Activated CD4-positive, alpha-beta memory T cell treated with anti-CD3 and anti-CD28 coated beads, Interleukin-2, amount 10 ng/mL, durations not matched to agents 7 days and 5 days (primary cell): ENCODE data around the gene ADAM10. TPM values are rescaled to one million over a fixed set of nuclear protein-coding genes. Genes with fewer than 3 reads are reported as not detected.

ENCODE experiments used
- CTCF ChIA-PET: fragments of 350-600 bp; sonication (Branson Sonifier 250); formaldehyde crosslinking; loops from one replicate; lab custom pipeline; 2021; ENCODE audit warnings: antibody characterized with exemption, inconsistent platforms; lab: Charles Lee
- POLR2A ChIA-PET: fragments of 350-600 bp; sonication (Branson Sonifier 250); formaldehyde crosslinking; loops from one replicate; lab custom pipeline; 2021; ENCODE audit warnings: antibody characterized with exemption; lab: Charles Lee
- DNase-seq: peaks from one replicate; pipeline ENCODE4 v3.0.0-alpha.2; 2020
- H3K27ac Mint-ChIP-seq: one replicate; pipeline ENCODE4 v1.8.0; 2021; ENCODE audit warnings: mild to moderate bottlenecking, mixed read lengths
- H3K27me3 Mint-ChIP-seq: one replicate; pipeline ENCODE4 v1.8.0; 2021; ENCODE audit warnings: mixed read lengths
- H3K36me3 Mint-ChIP-seq: one replicate; pipeline ENCODE4 v1.8.0; 2021; ENCODE audit warnings: low read depth, mixed read lengths
- H3K4me1 Mint-ChIP-seq: one replicate; pipeline ENCODE4 v1.8.0; 2021; ENCODE audit warnings: mixed read lengths
- H3K4me3 Mint-ChIP-seq: one replicate; pipeline ENCODE4 v1.8.0; 2021; ENCODE audit warnings: mild to moderate bottlenecking, mixed read lengths
- H3K9me3 Mint-ChIP-seq: one replicate; pipeline ENCODE4 v1.8.0; 2021; ENCODE audit warnings: mixed read lengths
- total RNA-seq, 2 experiments: library from RNA; stranded (reverse); gene quantifications; one replicate each; pipeline ENCODE4 v1.2.3, GENCODE V29; 2021

Gene ADAM10
- total RNA-seq, 2 experiments from 2014 or later, result 147 to 150 TPM

GRCh38 chr15:58573270-58573669, 176.2 kb downstream of the ADAM10 start:
- Mint-ChIP-seq H3K4me1 (peaks cover 4% of the 10 kb centered on the region), H3K9me3 (no peaks in the 10 kb centered on the region), H3K4me3 (no peak overlapping the region), H3K36me3 (no peaks in the 10 kb centered on the region), H3K27ac (no peak overlapping the region), H3K27me3 (no peaks in the 10 kb centered on the region)
- ChIA-PET POLR2A (no interaction called here), CTCF (interaction anchor here (1.0 kb wide), 1 partner anchor 28 kb away, joined by 3 read pairs; no protein-coding TSS in a partner anchor)
- DNase-seq, result no peak

GRCh38 chr15:58572521-58572920, 177.0 kb downstream of the ADAM10 start:
- no peak overlapping the region for H3K27ac Mint-ChIP-seq
- H3K9me3 Mint-ChIP-seq, result no peaks in the 10 kb centered on the region
- H3K27me3 Mint-ChIP-seq, result no peaks in the 10 kb centered on the region
- H3K36me3 Mint-ChIP-seq, result no peaks in the 10 kb centered on the region
- peaks cover 8% of the 10 kb centered on the region for H3K4me1 Mint-ChIP-seq
- H3K4me3 Mint-ChIP-seq, result no peak overlapping the region
- ChIA-PET POLR2A (no interaction called here), CTCF (interaction anchor here (0.6 kb wide), 1 partner anchor 1076 kb away, joined by 3 read pairs; no protein-coding TSS in a partner anchor)
- no peak for DNase-seq

GRCh38 chr15:58571491-58571890, 178.0 kb downstream of the ADAM10 start:
- no peaks in the 10 kb centered on the region for H3K9me3 Mint-ChIP-seq
- no peaks in the 10 kb centered on the region for H3K36me3 Mint-ChIP-seq
- no peak overlapping the region for H3K4me3 Mint-ChIP-seq
- ChIA-PET POLR2A (no interaction called here), CTCF (no interaction called here)
- DNase-seq, result no peak
- no peaks in the 10 kb centered on the region for H3K27me3 Mint-ChIP-seq
- H3K27ac Mint-ChIP-seq, result no peak overlapping the region
- H3K4me1 Mint-ChIP-seq, result peaks cover 8% of the 10 kb centered on the region

- no peak overlapping the region for H3K4me3 Mint-ChIP-seq
Observed at GRCh38 chr15:58569455-58569854, 180.1 kb downstream of the ADAM10 start.

GRCh38 chr15:58568157-58568571, 181.3 kb downstream of the ADAM10 start:
- H3K9me3 Mint-ChIP-seq, result no peaks in the 10 kb centered on the region
- no peaks in the 10 kb centered on the region for H3K27me3 Mint-ChIP-seq
- no peaks in the 10 kb centered on the region for H3K36me3 Mint-ChIP-seq
- ChIA-PET POLR2A (interaction anchor here (1.0 kb wide), 1 partner anchor 11 kb away, joined by 3 read pairs; no protein-coding TSS in a partner anchor), CTCF (interaction anchor here (1.0 kb wide), 1 partner anchor 158 kb away, joined by 3 read pairs; no protein-coding TSS in a partner anchor)
- H3K4me1 Mint-ChIP-seq, result peaks cover 8% of the 10 kb centered on the region
- DNase-seq, result no peak
- no peak overlapping the region for H3K27ac Mint-ChIP-seq
- no peak overlapping the region for H3K4me3 Mint-ChIP-seq

More at GRCh38 chr15:58569455-58569854, 180.1 kb downstream of the ADAM10 start:
- H3K27me3 Mint-ChIP-seq, result no peaks in the 10 kb centered on the region
- H3K27ac Mint-ChIP-seq, result no peak overlapping the region
- no peaks in the 10 kb centered on the region for H3K36me3 Mint-ChIP-seq
- no peak for DNase-seq
- H3K4me1 Mint-ChIP-seq, result peaks cover 8% of the 10 kb centered on the region
- no peaks in the 10 kb centered on the region for H3K9me3 Mint-ChIP-seq
- POLR2A ChIA-PET, result no interaction called here
- CTCF ChIA-PET, result no interaction called here

- POLR2A ChIA-PET, result no interaction called here
- Mint-ChIP-seq H3K27me3 (peaks cover 2% of the 10 kb centered on the region), H3K9me3 (no peaks in the 10 kb centered on the region), H3K36me3 (no peaks in the 10 kb centered on the region), H3K27ac (no peak overlapping the region), H3K4me3 (no peak overlapping the region), H3K4me1 (peaks cover 8% of the 10 kb centered on the region)
- DNase-seq, result no peak
- CTCF ChIA-PET, result no interaction called here
Observed at GRCh38 chr15:58566029-58566428, 183.5 kb downstream of the ADAM10 start.

GRCh38 chr15:58565619-58566018, 183.9 kb downstream of the ADAM10 start:
- peaks cover 8% of the 10 kb centered on the region for H3K4me1 Mint-ChIP-seq
- no peak overlapping the region for H3K27ac Mint-ChIP-seq
- no peaks in the 10 kb centered on the region for H3K9me3 Mint-ChIP-seq
- H3K36me3 Mint-ChIP-seq, result no peaks in the 10 kb centered on the region
- ChIA-PET CTCF (no interaction called here), POLR2A (no interaction called here)
- peaks cover 5% of the 10 kb centered on the region for H3K27me3 Mint-ChIP-seq
- no peak overlapping the region for H3K4me3 Mint-ChIP-seq
- no peak for DNase-seq

GRCh38 chr15:58564981-58565380, 184.5 kb downstream of the ADAM10 start:
- ChIA-PET CTCF (no interaction called here), POLR2A (no interaction called here)
- Mint-ChIP-seq H3K4me1 (peaks cover 8% of the 10 kb centered on the region), H3K27me3 (peaks cover 7% of the 10 kb centered on the region), H3K4me3 (no peak overlapping the region), H3K9me3 (no peaks in the 10 kb centered on the region), H3K36me3 (no peaks in the 10 kb centered on the region), H3K27ac (no peak overlapping the region)
- no peak for DNase-seq

- no peak for DNase-seq
- no peak overlapping the region for H3K4me3 Mint-ChIP-seq
- CTCF ChIA-PET, result no interaction called here
- H3K27ac Mint-ChIP-seq, result no peak overlapping the region
- peaks cover 2% of the 10 kb centered on the region for H3K9me3 Mint-ChIP-seq
- H3K36me3 Mint-ChIP-seq, result no peaks in the 10 kb centered on the region
- POLR2A ChIA-PET, result no interaction called here
- H3K4me1 Mint-ChIP-seq, result no peaks in the 10 kb centered on the region
- H3K27me3 Mint-ChIP-seq, result peaks cover 7% of the 10 kb centered on the region
Observed at GRCh38 chr15:58562135-58562534, 187.4 kb downstream of the ADAM10 start.

GRCh38 chr15:58561321-58561720, 188.2 kb downstream of the ADAM10 start:
- POLR2A ChIA-PET, result no interaction called here
- peaks cover 2% of the 10 kb centered on the region for H3K9me3 Mint-ChIP-seq
- H3K4me1 Mint-ChIP-seq, result no peaks in the 10 kb centered on the region
- CTCF ChIA-PET, result interaction anchor here (0.6 kb wide), 1 partner anchor 202 kb away, joined by 5 read pairs; no protein-coding TSS in a partner anchor
- peaks cover 9% of the 10 kb centered on the region for H3K27me3 Mint-ChIP-seq
- H3K36me3 Mint-ChIP-seq, result no peaks in the 10 kb centered on the region
- no peak overlapping the region for H3K27ac Mint-ChIP-seq
- DNase-seq, result no peak
- H3K4me3 Mint-ChIP-seq, result no peak overlapping the region

GRCh38 chr15:58559904-58560588, 189.5 kb downstream of the ADAM10 start:
- Mint-ChIP-seq H3K9me3 (peaks cover 2% of the 10 kb centered on the region), H3K4me1 (no peaks in the 10 kb centered on the region), H3K27ac (no peak overlapping the region), H3K27me3 (peaks cover 10% of the 10 kb centered on the region), H3K4me3 (no peak overlapping the region), H3K36me3 (no peaks in the 10 kb centered on the region)
- POLR2A ChIA-PET, result interaction anchor here (1.0 kb wide), 1 partner anchor 15 kb away, joined by 3 read pairs; no protein-coding TSS in a partner anchor
- CTCF ChIA-PET, result no interaction called here
- no peak for DNase-seq

- no peak overlapping the region for H3K4me3 Mint-ChIP-seq
- CTCF ChIA-PET, result no interaction called here
- H3K27me3 Mint-ChIP-seq, result peaks cover 16% of the 10 kb centered on the region
- H3K36me3 Mint-ChIP-seq, result no peaks in the 10 kb centered on the region
- POLR2A ChIA-PET, result no interaction called here
- DNase-seq, result no peak
- H3K9me3 Mint-ChIP-seq, result peaks cover 2% of the 10 kb centered on the region
- H3K27ac Mint-ChIP-seq, result no peak overlapping the region
- H3K4me1 Mint-ChIP-seq, result no peaks in the 10 kb centered on the region
Observed at GRCh38 chr15:58558777-58559176, 190.7 kb downstream of the ADAM10 start.

GRCh38 chr15:58556541-58556940, 193.0 kb downstream of the ADAM10 start:
- ChIA-PET POLR2A (interaction anchor here (1.1 kb wide), 1 partner anchor 12 kb away, joined by 3 read pairs; no protein-coding TSS in a partner anchor), CTCF (no interaction called here)

More at GRCh38 chr15:58556541-58556940, 193.0 kb downstream of the ADAM10 start:
- Mint-ChIP-seq H3K4me1 (peaks cover 6% of the 10 kb centered on the region), H3K36me3 (no peaks in the 10 kb centered on the region), H3K4me3 (no peak overlapping the region), H3K9me3 (peaks cover 2% of the 10 kb centered on the region), H3K27ac (no peak overlapping the region), H3K27me3 (peaks cover 25% of the 10 kb centered on the region)
- no peak for DNase-seq
